NCI-H82 (cell line): ENCODE measurements around the gene OR2T34.
"Not testable (repeated sequence)": the region's sequence is repeated elsewhere in the genome, so short reads cannot be mapped to it uniquely, and the experiment has no call there.

Source experiments
- DNase-seq: peaks from one replicate; lab custom pipeline; 2025; lab: John Stamatoyannopoulos, UW

OR2T34 gene

DNA sequence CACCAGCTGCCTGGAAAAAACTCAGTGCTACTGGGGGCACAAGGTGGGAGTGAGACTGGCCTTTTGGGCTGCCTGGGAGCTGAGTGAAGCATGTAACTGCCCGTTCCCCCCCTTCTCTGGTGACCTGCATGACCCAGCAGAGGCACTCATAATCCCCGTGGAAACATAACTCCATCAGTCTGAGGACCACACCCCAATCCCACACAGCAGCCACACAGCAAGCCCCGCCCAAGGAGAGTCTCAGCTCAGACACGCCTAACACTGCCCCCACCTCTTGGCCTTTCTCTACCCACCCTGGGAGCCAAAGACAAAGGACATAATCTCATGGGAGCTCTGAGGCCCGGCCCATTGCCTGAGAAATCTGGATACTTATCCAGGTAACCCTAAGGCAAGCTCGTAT, 23.5 kb downstream of the OR2T34 start:
- DNase-seq: not testable (repeated sequence)

DNA sequence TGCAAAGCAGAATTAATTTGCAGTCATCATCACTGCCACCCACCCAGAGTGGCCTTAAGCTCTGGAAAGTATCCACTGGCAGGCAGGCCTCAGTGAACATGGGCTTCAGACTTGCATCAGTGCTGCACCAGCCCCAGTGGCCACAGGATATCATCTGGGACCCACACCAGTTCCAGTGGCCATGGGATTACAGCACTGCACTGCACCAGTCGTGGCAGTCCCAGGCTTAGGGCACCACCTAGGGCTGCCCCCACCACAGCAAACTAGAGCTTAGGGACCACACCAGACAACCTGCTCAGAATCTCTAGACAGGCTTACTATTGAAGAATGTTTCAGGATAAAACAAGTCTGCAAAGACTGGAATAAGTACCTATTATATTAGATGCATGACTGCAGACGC, 27.2 kb downstream of the OR2T34 start:
- DNase-seq: not testable (repeated sequence)

DNA sequence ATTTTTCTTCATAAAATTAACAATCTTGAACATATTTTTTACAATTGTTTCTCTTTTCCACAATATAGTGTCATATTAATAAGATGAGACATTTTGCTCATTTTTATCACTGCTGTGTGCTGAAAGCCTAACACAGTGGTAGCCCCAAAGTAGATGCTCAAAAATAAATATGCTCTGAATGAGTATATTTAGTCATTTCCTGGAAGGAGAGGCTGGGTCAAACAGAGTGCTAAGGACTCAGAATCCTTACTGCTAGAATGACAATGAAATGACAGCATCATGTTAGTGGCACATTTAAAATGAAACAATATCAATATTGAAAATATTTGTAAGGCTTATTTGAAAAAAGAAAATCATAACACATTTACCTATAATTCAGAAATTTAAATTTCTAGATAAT, 37.1 kb downstream of the OR2T34 start:
- DNase-seq: not testable (repeated sequence)
